NCI-H128 (cell line): ENCODE measurements around the gene METAP1.
A peak's percentile ranks its signal among the peaks of the same experiment; 100 is the strongest.
"Not testable (repeated sequence)": the region's sequence is repeated elsewhere in the genome, so short reads cannot be mapped to it uniquely, and the experiment has no call there.

Experiments
- DNase-seq: peaks from one replicate; lab custom pipeline; 2025; ENCODE audit not compliant: unreplicated experiment; lab: John Stamatoyannopoulos, UW

The METAP1 gene

DNA sequence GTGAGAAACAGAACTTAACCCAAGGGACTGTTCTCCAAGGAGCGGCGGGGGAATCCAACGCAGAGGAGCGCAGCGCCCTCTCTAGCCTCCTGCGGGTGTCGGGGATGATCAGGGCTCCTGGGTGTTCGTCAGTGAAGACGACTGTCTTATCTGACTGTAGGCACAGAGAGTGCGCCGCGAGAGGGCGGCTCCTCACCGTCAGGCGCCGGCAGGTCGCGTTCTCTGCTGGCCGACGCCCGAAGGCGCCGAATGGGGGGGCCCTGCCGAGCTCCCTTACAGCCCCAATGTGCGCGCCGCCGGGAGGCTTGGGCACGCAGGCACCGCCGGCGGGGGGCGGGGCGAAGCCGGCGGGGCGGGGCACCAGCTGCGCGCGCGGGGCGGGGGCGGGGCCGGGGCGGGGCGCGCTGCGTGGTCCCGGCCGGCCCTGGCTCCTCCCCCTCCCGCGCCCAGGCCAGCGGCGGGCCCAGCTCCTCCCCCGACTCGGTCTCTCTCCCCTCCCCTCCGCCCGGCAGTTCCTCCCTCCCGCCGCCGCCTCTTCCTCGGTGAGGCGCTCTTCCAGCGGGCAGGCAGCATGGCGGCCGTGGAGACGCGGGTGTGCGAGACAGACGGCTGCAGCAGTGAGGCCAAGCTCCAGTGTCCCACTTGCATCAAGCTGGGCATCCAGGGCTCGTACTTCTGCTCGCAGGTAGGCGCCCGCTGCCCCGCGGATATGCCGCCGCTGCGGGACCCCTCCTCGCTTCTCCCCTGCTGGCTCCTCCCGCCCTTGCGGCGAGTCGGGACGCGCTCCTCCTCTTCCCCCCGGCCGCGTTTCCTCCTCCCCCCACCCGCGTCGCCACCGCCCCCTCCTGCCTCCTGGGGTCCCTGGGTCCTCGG is at the start of gene METAP1:
TSS of gene METAP1 (plus strand) at position 539 of the 873 bp plus-strand sequence. CDS start at position 572, 33 bp downstream.
- DNase-seq = peak; percentile 73

- no peak for DNase-seq
These were observed 49.2 kb upstream of the METAP1 start for GRCh38 chr4:98946359-98946758.

GRCh38 chr4:98950925-98951324 is 44.6 kb upstream of the METAP1 start:
- no peak for DNase-seq

GRCh38 chr4:98951710-98952109 is 43.8 kb upstream of the METAP1 start:
- DNase-seq = no peak

DNA sequence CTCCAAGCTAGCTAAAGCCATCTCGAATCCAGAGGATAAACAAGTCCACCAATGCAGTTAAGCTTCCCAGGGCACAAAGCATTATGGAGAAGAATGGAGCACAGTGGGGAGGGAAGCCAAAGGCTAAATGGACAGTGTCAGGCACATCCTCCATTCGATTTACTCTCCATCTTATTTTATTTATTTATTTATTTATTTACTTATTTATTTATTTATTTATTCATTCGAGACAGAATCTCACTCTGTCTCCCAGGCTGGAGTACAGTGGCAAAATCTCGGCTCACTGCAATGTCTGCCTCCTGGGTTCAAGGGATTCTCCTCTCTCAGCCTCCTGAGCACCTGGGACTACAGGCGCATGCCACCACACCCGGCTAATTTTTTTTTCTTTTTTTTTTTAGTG is 40.3 kb upstream of the METAP1 start:
- DNase-seq = no peak

DNA sequence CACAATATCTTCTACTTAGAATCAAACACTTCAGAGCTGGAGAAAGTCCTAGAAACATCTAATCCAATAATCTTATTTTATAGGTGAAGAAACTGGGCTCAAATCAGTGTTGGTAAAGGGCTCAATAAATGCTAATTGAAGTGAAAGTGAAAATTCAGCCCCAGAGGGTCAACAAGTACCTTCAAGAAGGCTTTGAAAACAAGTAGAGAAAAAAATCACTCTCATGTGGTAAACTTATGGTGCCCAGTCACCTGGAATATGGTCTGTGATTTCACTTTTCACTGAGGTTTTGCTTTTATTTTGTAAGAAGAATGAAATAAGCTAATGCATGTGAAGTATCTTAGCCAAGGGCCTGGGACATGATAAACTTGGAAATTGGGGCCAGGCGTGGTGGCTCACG is 37.5 kb upstream of the METAP1 start:
- no peak for DNase-seq

DNA sequence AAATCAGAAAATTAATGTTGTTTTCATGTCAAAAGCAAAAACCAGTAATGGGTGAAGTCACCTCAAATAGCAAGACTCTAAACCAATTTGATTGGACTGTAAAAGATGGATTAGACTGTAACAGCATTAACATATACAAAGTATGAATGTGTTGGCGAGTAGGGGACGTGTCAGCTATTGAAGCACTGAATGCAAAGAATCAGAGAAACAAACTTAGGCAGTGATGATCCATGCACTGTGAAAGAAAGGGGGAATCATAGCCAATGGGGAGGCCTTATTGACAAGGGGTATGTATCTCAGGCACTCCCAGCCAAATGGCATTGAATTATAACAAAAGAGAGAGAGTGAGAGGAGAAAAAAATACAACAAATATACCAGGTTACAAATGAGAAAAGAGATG is 36.1 kb upstream of the METAP1 start:
- DNase-seq = no peak

DNA sequence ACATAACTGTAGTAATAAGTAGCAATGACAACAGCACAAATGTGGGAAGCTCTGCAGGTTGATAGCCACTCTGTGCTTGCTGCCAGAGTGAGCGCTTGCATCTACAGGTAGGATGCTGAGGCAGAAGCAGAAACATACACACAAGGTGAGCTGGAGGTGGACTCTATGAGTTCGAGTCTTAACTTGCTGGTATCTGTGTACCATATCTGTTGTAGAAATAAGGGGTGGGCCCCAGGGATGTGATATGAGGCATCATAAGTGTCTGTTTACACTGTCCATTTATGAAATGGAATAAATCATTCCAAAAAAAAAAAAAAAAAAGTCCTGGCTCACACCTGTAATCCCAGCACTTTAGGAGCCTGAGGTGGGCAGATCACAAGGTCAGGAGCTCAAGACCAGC is 33.8 kb upstream of the METAP1 start:
- DNase-seq = no peak

- DNase-seq = no peak
These were observed 31.7 kb upstream of the METAP1 start for GRCh38 chr4:98963538-98964433.

DNA sequence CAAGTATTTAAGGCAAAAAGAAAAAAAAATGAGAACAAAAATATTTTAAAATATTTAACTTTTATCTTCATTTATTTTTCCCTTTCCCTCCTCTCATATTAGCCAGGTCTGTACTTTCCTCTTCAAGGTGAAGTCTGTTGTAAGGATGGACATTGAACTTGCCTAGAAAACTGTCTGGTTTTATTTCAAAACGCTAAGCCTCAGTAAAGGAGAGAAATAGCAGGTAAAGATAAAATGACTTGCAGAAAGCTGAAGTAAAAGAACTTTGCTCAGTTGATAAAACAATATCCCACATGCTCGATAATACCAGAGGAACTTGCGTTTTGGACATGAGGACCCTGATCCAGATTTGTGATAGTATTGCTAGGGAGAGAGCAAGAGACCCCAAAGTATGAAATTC is 28.6 kb upstream of the METAP1 start:
- DNase-seq = no peak

- no peak for DNase-seq
These were observed 27.7 kb upstream of the METAP1 start for GRCh38 chr4:98967786-98968329.

GRCh38 chr4:98969878-98970785 is 25.4 kb upstream of the METAP1 start:
- no peak for DNase-seq

- no peak for DNase-seq
These were observed 18.8 kb upstream of the METAP1 start for GRCh38 chr4:98976716-98977115.

GRCh38 chr4:98977557-98977956 is 18.0 kb upstream of the METAP1 start:
- DNase-seq = no peak

- no peak for DNase-seq
These were observed 7.8 kb upstream of the METAP1 start for GRCh38 chr4:98987720-98988119.

DNA sequence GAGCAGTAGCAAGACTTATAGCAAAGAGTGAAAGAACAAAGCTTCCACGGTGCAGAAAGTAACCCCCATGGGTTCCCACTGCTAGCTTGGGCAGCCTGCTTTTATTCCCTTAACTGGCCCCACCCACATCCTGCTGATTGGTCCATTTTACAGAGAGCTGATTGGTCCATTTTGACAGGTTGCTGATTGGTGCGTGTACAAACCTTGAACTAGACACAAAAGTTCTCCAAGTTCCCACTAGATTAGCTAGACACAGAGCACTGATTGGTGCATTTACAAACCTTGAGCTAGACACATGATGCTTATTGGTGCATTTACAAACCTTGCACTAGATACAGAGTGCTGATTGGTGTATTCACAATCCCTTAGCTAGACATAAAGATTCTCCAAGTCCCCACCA is 2.7 kb upstream of the METAP1 start:
- not testable (repeated sequence) for DNase-seq

DNA sequence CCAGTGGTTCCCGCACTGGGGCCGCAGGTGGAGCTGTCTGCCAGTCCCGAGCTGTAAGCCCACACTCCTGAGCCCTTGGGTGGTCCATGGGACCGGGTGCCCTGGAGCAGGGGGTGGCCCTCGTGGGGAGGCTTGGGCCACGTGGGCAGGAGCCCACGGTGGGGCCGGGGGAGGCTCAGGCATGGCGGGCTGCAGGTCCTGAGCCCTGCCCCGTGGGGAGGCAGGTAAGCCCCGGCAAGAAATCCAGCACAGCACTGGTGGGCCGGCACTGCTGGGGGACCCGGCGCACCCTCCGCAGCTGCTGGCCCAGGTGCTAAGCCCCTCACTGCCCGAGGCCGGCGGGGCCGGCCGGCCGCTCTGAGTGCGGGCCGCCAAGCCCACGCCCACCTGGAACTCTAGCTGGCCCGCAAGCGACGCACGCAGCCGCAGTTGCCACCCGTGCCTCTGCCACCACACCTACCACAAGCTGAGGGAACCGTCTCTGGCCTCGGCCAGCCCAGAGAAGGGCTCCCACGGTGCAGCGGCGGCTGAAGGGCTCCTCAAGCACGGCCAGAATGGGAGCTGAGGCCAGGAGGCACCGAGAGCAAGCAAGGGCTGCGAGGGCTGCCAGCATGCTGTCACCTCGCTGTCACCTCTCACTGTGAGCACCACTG is 2.0 kb upstream of the METAP1 start:
- no peak for DNase-seq

GRCh38 chr4:98994474-98995182 is 893 bp upstream of the METAP1 start:
- DNase-seq = no peak

DNA sequence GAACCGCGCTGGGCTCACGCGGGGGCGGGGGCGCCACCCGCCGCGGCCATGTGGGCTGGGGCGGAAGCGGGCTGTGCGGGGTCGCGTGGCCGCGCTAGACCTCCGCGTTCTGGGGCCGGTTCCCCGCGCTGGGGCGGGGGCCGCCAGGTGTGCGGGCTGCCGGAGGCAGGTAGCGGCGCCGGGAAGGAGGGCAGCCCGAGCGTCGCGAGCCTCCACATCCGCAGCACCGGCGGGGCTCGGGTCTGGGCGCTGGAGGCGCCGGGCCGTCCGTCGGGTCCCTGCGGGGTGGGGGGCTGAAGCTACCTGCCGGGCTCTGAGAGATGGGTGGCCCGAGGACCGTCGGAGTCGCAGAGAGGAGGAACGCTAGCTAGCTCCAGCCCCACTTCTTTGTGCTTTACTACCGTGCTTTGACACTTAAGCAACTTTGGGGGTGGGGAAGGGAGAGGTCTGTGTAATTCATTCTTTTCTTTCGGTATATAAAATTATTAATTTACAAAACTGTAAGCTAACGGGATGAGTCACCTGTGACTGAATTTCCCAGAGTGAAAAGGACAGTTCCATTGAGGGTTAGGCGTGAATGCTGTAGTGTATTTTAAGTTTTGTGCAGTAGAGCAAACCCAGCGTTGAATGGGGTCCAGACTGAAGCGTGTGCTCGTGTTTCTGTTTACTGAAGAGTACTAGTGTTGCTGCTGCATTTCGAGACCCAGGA is 689 bp downstream of the METAP1 start:
- DNase-seq = no peak
